Measurements from ENCODE around the gene PPARD.
"Not testable (repeated sequence)": the region's sequence is repeated elsewhere in the genome, so short reads cannot be mapped to it uniquely, and the experiment has no call there.

Gene PPARD

GRCh38 chr6:35318196-35319171 is 23.9 kb upstream of the PPARD start:
- Histone ChIP-seq H3K9ac (ENCODE audit: low read length) (no peak overlapping the region), H3K9me3 (ENCODE audit: low read length) (no peaks in the 10 kb centered on the region), H3K27me3 (ENCODE audit: control insufficient read depth in 1 of 2, insufficient read depth in 2 of 2, low read length in 2 of 2) (no peaks in the 10 kb centered on the region), H3K4me3 (ENCODE audit: low read depth in 1 of 2, low read length in 2 of 2) (peak overlapping the region; percentile 58 to 65), H3K27ac (ENCODE audit: low read depth, low read length) (peak overlapping the region; percentile 52), H3K4me1 (ENCODE audit: insufficient read depth, low read length) (no peaks in the 10 kb centered on the region), H3K36me3 (ENCODE audit: insufficient read depth, low read length) (no peaks in the 10 kb centered on the region)

GRCh38 chr6:35319346-35320030 is 22.9 kb upstream of the PPARD start:
- Histone ChIP-seq H3K4me3 (ENCODE audit: low read depth in 1 of 2, low read length in 2 of 2) (no peak overlapping the region), H3K36me3 (ENCODE audit: insufficient read depth, low read length) (no peaks in the 10 kb centered on the region), H3K27me3 (ENCODE audit: control insufficient read depth in 1 of 2, insufficient read depth in 2 of 2, low read length in 2 of 2) (no peaks in the 10 kb centered on the region), H3K9me3 (ENCODE audit: low read length) (no peaks in the 10 kb centered on the region), H3K4me1 (ENCODE audit: insufficient read depth, low read length) (no peaks in the 10 kb centered on the region), H3K9ac (ENCODE audit: low read length) (no peak overlapping the region), H3K27ac (ENCODE audit: low read depth, low read length) (no peak overlapping the region)

- Histone ChIP-seq H3K9ac (ENCODE audit: low read length) (no peak overlapping the region), H3K4me1 (ENCODE audit: insufficient read depth, low read length) (no peaks in the 10 kb centered on the region), H3K4me3 (ENCODE audit: low read depth in 1 of 2, low read length in 2 of 2) (no peak overlapping the region)
These were observed 22.3 kb upstream of the PPARD start for GRCh38 chr6:35320031-35320410.

GRCh38 chr6:35321091-35321490 is 21.3 kb upstream of the PPARD start:
- no peak overlapping the region for H3K27ac ChIP-seq (ENCODE audit: low read depth, low read length)
- no peaks in the 10 kb centered on the region for H3K27me3 ChIP-seq (ENCODE audit: control insufficient read depth in 1 of 2, insufficient read depth in 2 of 2, low read length in 2 of 2)
- H3K4me1 ChIP-seq (ENCODE audit: insufficient read depth, low read length) = no peaks in the 10 kb centered on the region
- H3K36me3 ChIP-seq (ENCODE audit: insufficient read depth, low read length) = no peaks in the 10 kb centered on the region
- H3K4me3 ChIP-seq (ENCODE audit: low read depth in 1 of 2, low read length in 2 of 2) = no peak overlapping the region
- no peaks in the 10 kb centered on the region for H3K9me3 ChIP-seq (ENCODE audit: low read length)
- no peak overlapping the region for H3K9ac ChIP-seq (ENCODE audit: low read length)

More at GRCh38 chr6:35320031-35320410, 22.3 kb upstream of the PPARD start:
- Histone ChIP-seq H3K36me3 (ENCODE audit: insufficient read depth, low read length) (no peaks in the 10 kb centered on the region), H3K27me3 (ENCODE audit: control insufficient read depth in 1 of 2, insufficient read depth in 2 of 2, low read length in 2 of 2) (no peaks in the 10 kb centered on the region), H3K27ac (ENCODE audit: low read depth, low read length) (no peak overlapping the region), H3K9me3 (ENCODE audit: low read length) (no peaks in the 10 kb centered on the region)

- Histone ChIP-seq H3K9ac (ENCODE audit: low read length) (no peak overlapping the region), H3K27me3 (ENCODE audit: control insufficient read depth in 1 of 2, insufficient read depth in 2 of 2, low read length in 2 of 2) (no peaks in the 10 kb centered on the region), H3K36me3 (ENCODE audit: insufficient read depth, low read length) (no peaks in the 10 kb centered on the region), H3K27ac (ENCODE audit: low read depth, low read length) (no peak overlapping the region), H3K4me3 (ENCODE audit: low read depth in 1 of 2, low read length in 2 of 2) (no peak overlapping the region), H3K4me1 (ENCODE audit: insufficient read depth, low read length) (no peaks in the 10 kb centered on the region), H3K9me3 (ENCODE audit: low read length) (no peaks in the 10 kb centered on the region)
These were observed 14.9 kb upstream of the PPARD start for GRCh38 chr6:35327349-35328027.

- Histone ChIP-seq H3K9me3 (ENCODE audit: low read length) (no peaks in the 10 kb centered on the region), H3K27me3 (ENCODE audit: control insufficient read depth in 1 of 2, insufficient read depth in 2 of 2, low read length in 2 of 2) (no peaks in the 10 kb centered on the region), H3K27ac (ENCODE audit: low read depth, low read length) (no peak overlapping the region), H3K36me3 (ENCODE audit: insufficient read depth, low read length) (no peaks in the 10 kb centered on the region), H3K4me1 (ENCODE audit: insufficient read depth, low read length) (no peaks in the 10 kb centered on the region), H3K4me3 (ENCODE audit: low read depth in 1 of 2, low read length in 2 of 2) (no peak overlapping the region), H3K9ac (ENCODE audit: low read length) (no peak overlapping the region)
These were observed 14.1 kb upstream of the PPARD start for GRCh38 chr6:35328108-35328723.

GRCh38 chr6:35328965-35329364 is 13.4 kb upstream of the PPARD start:
- not testable (repeated sequence) for H3K9me3 ChIP-seq (ENCODE audit: low read length); H3K27ac ChIP-seq (ENCODE audit: low read depth, low read length); H3K27me3 ChIP-seq (ENCODE audit: control insufficient read depth in 1 of 2, insufficient read depth in 2 of 2, low read length in 2 of 2); H3K4me3 ChIP-seq (ENCODE audit: low read depth in 1 of 2, low read length in 2 of 2); H3K9ac ChIP-seq (ENCODE audit: low read length); H3K4me1 ChIP-seq (ENCODE audit: insufficient read depth, low read length); H3K36me3 ChIP-seq (ENCODE audit: insufficient read depth, low read length)

- Histone ChIP-seq H3K4me3 (ENCODE audit: low read depth in 1 of 2, low read length in 2 of 2) (no peak overlapping the region), H3K9me3 (ENCODE audit: low read length) (no peaks in the 10 kb centered on the region), H3K27ac (ENCODE audit: low read depth, low read length) (no peak overlapping the region), H3K4me1 (ENCODE audit: insufficient read depth, low read length) (no peaks in the 10 kb centered on the region), H3K27me3 (ENCODE audit: control insufficient read depth in 1 of 2, insufficient read depth in 2 of 2, low read length in 2 of 2) (no peaks in the 10 kb centered on the region), H3K36me3 (ENCODE audit: insufficient read depth, low read length) (no peaks in the 10 kb centered on the region), H3K9ac (ENCODE audit: low read length) (no peak overlapping the region)
These were observed 11.7 kb upstream of the PPARD start for GRCh38 chr6:35330541-35331119.

- H3K27me3 ChIP-seq (ENCODE audit: control insufficient read depth in 1 of 2, insufficient read depth in 2 of 2, low read length in 2 of 2); H3K9me3 ChIP-seq (ENCODE audit: low read length); H3K4me1 ChIP-seq (ENCODE audit: insufficient read depth, low read length); H3K4me3 ChIP-seq (ENCODE audit: low read depth in 1 of 2, low read length in 2 of 2); H3K27ac ChIP-seq (ENCODE audit: low read depth, low read length); H3K9ac ChIP-seq (ENCODE audit: low read length); H3K36me3 ChIP-seq (ENCODE audit: insufficient read depth, low read length): not testable (repeated sequence)
These were observed 10.1 kb upstream of the PPARD start for GRCh38 chr6:35332074-35332887.

- Histone ChIP-seq H3K9ac (ENCODE audit: low read length) (no peak overlapping the region), H3K9me3 (ENCODE audit: low read length) (no peaks in the 10 kb centered on the region), H3K36me3 (ENCODE audit: insufficient read depth, low read length) (no peaks in the 10 kb centered on the region), H3K27ac (ENCODE audit: low read depth, low read length) (no peak overlapping the region), H3K4me1 (ENCODE audit: insufficient read depth, low read length) (peaks cover 27% of the 10 kb centered on the region), H3K27me3 (ENCODE audit: control insufficient read depth in 1 of 2, insufficient read depth in 2 of 2, low read length in 2 of 2) (no peaks in the 10 kb centered on the region), H3K4me3 (ENCODE audit: low read depth in 1 of 2, low read length in 2 of 2) (no peak overlapping the region)
These were observed 801 bp upstream of the PPARD start for GRCh38 chr6:35341557-35341956.

All from muscle layer of colon (tissue), 2 donors.